Measurements from ENCODE around the gene GDF10. TPM values are rescaled to one million over a fixed set of nuclear protein-coding genes. Genes with fewer than 3 reads are reported as not detected.

The GDF10 gene
- total RNA-seq, 1 donor from 2014 or later: 0.67 TPM

DNA sequence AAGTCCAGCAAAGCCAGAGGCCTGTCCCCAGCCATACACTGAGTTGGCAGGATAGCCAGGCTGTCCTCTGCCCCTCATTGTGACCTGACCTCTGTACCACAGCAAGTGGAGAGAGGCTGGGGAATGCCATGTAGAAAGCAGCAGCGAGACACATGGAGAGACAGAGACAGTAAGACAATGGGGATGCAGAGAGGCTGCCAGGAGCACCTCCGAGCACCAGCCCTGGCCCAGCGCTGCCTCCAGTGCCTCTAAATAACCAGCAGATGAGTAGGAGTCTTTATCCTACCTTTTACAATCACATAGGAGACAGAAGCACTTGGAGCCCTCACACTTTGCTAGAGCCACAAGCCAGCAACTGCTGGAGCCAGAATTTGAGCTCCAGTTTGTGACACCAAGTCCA lies 30.4 kb downstream of the GDF10 start:
- Mint-ChIP-seq H3K36me3 (ENCODE audit: low read depth) (no peaks in the 10 kb centered on the region), H3K9me3 (ENCODE audit: low read depth) (no peaks in the 10 kb centered on the region), H3K4me3 (ENCODE audit: unreplicated experiment) (no peak overlapping the region), H3K27ac (ENCODE audit: unreplicated experiment) (no peak overlapping the region), H3K27me3 (ENCODE audit: low read depth) (peaks cover 15% of the 10 kb centered on the region), H3K4me1 (ENCODE audit: low read depth) (peaks cover 2% of the 10 kb centered on the region)
- peak; percentile 28 for DNase-seq (ENCODE audit: low spot score)
- TF ChIP-seq, protein P1, sequence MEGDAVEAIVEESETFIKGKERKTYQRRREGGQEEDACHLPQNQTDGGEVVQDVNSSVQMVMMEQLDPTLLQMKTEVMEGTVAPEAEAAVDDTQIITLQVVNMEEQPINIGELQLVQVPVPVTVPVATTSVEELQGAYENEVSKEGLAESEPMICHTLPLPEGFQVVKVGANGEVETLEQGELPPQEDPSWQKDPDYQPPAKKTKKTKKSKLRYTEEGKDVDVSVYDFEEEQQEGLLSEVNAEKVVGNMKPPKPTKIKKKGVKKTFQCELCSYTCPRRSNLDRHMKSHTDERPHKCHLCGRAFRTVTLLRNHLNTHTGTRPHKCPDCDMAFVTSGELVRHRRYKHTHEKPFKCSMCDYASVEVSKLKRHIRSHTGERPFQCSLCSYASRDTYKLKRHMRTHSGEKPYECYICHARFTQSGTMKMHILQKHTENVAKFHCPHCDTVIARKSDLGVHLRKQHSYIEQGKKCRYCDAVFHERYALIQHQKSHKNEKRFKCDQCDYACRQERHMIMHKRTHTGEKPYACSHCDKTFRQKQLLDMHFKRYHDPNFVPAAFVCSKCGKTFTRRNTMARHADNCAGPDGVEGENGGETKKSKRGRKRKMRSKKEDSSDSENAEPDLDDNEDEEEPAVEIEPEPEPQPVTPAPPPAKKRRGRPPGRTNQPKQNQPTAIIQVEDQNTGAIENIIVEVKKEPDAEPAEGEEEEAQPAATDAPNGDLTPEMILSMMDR (IDR thresholded peaks at IDR 0.05): no peak

DNA sequence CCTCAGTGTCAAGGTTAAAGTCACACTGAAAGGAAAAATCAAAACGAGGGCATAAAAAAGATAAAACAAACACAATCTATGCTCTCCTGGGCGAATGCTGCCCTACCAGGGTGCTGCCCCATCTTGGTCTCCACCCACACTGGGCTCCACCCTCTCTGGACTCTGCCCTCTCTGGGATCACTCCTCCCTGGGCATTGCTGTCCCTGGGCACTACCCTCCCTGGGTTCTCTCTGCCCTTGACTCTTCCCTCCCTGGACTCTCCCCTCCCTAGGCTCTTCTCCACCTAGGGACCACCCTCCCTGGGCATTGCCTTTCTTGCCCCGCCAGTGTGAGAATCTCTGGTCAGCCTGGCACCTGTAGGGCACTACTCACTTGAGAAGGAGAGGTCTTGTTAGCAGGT lies 30.8 kb downstream of the GDF10 start:
- peak; percentile 49 for DNase-seq (ENCODE audit: low spot score)
- no peak overlapping the region for H3K4me3 Mint-ChIP-seq (ENCODE audit: unreplicated experiment)
- H3K4me1 Mint-ChIP-seq (ENCODE audit: low read depth): peaks cover 2% of the 10 kb centered on the region
- TF ChIP-seq, protein P1 (IDR thresholded peaks at IDR 0.05): no peak
- no peaks in the 10 kb centered on the region for H3K36me3 Mint-ChIP-seq (ENCODE audit: low read depth)
- H3K27me3 Mint-ChIP-seq (ENCODE audit: low read depth): peaks cover 17% of the 10 kb centered on the region
- no peak overlapping the region for H3K27ac Mint-ChIP-seq (ENCODE audit: unreplicated experiment)
- no peaks in the 10 kb centered on the region for H3K9me3 Mint-ChIP-seq (ENCODE audit: low read depth)

DNA sequence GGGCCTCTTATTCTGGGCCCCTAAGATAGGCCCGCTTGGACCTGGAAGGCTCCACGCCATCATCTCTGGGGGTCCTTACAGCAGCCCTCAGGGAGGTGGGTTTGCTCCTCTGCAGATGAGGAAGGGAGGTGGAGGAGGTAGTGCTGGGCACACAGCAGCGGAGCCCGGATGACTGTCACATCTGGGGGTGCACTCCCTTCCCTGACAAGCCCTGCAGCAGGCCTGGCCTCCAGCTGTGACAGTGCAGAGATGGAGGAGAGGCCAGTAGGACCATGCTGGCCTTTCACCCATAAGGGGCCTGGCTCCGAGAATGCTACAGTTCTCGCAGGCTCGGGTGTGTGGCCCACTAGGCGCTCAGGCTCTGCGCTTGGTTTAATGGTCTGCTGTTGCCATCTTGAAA lies 31.5 kb downstream of the GDF10 start:
- no peak overlapping the region for H3K4me3 Mint-ChIP-seq (ENCODE audit: unreplicated experiment)
- no peak overlapping the region for H3K27ac Mint-ChIP-seq (ENCODE audit: unreplicated experiment)
- peaks cover 2% of the 10 kb centered on the region for H3K4me1 Mint-ChIP-seq (ENCODE audit: low read depth)

DNA sequence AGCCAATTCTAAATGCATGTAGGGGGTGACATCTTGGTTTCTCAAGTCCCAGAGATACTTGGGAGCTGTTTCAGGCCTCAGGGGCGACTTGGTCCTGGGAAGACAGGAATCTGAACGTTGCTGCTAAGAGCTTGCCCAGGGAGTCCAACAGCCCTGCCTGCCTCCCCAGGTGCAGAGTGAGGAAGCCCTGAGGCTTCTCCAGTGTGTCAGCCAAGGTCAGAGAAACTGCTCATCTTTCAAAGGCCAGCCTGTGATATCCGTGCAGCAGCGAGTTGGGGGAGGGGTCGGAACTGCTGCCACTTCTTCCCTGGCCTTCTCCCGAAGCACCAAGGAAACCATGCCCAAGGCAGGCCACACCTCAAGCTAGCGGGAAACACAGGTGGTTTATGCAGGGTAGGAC lies 32.0 kb downstream of the GDF10 start:
- TF ChIP-seq, protein P1 (IDR thresholded peaks at IDR 0.05): no peak
- Mint-ChIP-seq H3K36me3 (ENCODE audit: low read depth) (no peaks in the 10 kb centered on the region), H3K27ac (ENCODE audit: unreplicated experiment) (no peak overlapping the region), H3K4me1 (ENCODE audit: low read depth) (peaks cover 2% of the 10 kb centered on the region), H3K27me3 (ENCODE audit: low read depth) (peaks cover 21% of the 10 kb centered on the region), H3K4me3 (ENCODE audit: unreplicated experiment) (no peak overlapping the region), H3K9me3 (ENCODE audit: low read depth) (no peaks in the 10 kb centered on the region)
- peak; percentile 25 for DNase-seq (ENCODE audit: low spot score)

More for the DNA sequence above, 31.5 kb downstream of the GDF10 start:
- H3K27me3 Mint-ChIP-seq (ENCODE audit: low read depth): peaks cover 21% of the 10 kb centered on the region
- TF ChIP-seq, protein P1 (IDR thresholded peaks at IDR 0.05): no peak
- DNase-seq (ENCODE audit: low spot score): peak; percentile 59
- no peaks in the 10 kb centered on the region for H3K9me3 Mint-ChIP-seq (ENCODE audit: low read depth)
- no peaks in the 10 kb centered on the region for H3K36me3 Mint-ChIP-seq (ENCODE audit: low read depth)

DNA sequence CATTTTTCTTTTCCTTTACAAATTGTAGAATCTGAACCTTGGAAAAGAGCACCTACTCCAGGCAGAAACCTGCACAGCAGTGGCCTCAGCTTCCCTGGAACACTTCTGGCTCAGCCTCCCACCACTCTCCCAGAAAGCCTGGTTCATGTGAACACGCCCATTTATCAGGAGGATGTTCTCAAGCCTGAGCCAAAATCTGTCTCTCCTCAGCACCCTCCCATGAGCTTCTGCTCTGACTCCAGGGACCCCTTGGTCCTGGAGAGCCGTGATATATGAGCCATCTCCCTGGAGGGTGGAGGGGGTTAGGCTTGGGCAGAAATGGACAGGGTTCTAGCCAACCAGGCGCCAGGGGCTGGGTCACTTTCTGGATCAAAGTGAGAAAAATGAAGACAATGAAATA lies 32.4 kb downstream of the GDF10 start:
- no peaks in the 10 kb centered on the region for H3K9me3 Mint-ChIP-seq (ENCODE audit: low read depth)
- TF ChIP-seq, protein P1 (IDR thresholded peaks at IDR 0.05): no peak
- peaks cover 2% of the 10 kb centered on the region for H3K4me1 Mint-ChIP-seq (ENCODE audit: low read depth)
- H3K27ac Mint-ChIP-seq (ENCODE audit: unreplicated experiment): no peak overlapping the region
- no peaks in the 10 kb centered on the region for H3K36me3 Mint-ChIP-seq (ENCODE audit: low read depth)
- no peak overlapping the region for H3K4me3 Mint-ChIP-seq (ENCODE audit: unreplicated experiment)
- DNase-seq (ENCODE audit: low spot score): peak; percentile 22
- H3K27me3 Mint-ChIP-seq (ENCODE audit: low read depth): peaks cover 21% of the 10 kb centered on the region

Data from chondrocyte (in vitro differentiated cells).